GM21723 (cell line): ENCODE measurements around the gene SRP9.
A peak's percentile ranks its signal among the peaks of the same experiment; 100 is the strongest.
"Not testable (repeated sequence)": the region's sequence is repeated elsewhere in the genome, so short reads cannot be mapped to it uniquely, and the experiment has no call there.

Experiments
- ATAC-seq: cut with Tn5 transposase; IDR thresholded peaks from one replicate; pipeline ENCODE4 v1.9.1; 2021; ENCODE audit warnings: mild to moderate bottlenecking, moderate library complexity; ENCODE audit not compliant: unreplicated experiment

Gene SRP9

DNA sequence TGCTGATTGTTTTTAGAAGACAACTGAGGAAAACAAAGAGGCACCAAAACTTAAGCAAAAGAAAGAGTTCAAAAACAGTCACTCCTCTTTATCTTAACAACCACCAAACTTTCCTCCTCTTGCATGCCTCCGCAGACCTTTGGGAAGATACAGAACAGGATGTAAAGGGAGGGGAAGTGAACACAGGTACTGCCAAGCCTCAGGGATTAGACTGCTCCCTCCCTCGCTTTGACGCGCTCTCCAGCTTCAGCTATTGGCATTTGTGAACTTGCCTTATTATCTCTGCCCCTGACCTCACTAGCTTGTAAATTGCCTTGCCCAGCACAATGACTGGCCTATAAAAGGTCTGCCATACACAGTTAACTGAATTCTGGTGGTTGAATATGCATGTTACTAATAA is 4.8 kb upstream of the SRP9 start:
- ATAC-seq = no peak

DNA sequence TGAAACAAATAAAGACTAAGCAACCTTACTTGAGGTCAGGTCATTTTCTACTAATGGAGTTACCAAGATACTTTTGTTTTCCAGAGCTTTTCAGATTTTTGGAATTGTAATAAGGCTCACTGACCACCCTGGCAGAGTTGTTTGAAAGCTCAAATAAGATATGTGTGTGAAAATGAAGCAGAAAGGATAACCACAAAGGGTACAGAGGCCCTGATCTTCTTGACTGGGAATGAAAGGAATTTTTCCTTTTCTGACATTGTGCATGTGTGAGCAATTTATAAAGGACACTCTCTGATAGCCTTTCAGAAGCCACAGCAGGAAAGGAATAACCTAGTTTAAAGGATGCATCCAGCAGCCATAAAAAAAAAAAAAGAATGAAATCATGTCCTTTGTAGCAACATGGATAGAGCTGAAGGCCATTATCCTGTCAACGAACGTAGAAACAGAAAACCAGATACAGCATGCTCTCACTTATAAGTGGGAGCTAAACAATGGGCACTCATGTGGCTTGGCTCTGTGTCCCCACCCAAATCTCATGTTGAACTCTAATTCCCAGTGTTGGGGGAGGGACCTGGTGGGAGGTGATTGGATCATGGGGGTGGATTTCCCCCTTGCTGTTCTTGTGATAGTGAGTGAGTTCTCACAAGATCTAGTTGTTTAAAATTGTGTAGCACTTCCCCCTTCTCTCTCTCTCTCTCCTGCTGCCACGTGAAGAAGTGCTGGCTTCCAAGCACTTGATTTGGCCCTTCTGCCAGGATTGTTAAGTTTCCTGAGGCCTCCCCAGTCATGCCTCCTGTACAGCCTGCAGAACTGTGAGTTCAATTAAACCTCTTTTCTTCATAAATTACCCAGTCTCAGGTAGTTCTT is 3.1 kb upstream of the SRP9 start:
- ATAC-seq = no peak

DNA sequence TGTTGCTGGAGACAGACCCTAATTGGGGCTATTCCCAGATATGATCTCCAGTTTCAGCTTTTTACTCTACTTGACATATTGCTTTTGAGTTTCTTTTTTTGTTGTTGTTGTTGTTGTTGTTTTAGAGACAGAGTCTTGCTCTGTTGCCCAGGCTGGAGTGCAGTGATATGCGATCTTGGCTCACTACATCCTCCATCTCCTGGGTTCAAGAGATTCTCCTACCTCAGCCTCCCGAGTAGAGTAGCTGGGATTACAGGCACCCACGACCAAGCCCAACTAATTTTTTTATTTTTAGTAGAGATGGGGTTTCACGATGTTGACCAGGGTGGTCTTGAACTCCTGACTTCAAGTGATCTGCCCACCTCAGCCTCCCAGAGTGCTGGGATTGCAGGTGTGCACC is 1.3 kb upstream of the SRP9 start:
- ATAC-seq = no peak

DNA sequence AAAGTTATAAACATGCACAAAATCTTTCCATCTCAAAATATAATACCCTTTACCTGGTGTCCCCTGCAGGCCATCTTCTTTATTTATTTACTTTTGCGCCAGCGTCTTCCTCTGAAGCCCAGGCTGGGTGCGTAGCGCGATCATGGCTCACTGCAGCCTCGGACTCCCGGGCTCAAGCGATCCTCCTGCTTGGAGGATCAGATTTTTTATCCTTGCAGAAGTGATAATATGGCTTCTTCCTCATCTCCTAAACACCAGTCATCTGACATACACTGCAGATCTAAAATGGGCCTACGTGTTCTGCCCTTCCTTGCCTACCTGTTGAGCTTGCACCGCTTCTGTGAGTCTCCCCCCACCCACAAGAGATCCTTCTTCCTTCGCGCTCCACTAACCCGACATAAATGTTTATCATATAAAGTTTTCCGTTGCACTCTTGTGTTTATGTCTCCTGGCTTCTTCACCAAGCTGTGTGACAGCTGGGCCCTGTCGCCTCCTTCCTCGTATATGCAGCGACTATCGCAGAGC is 506 bp upstream of the SRP9 start:
- ATAC-seq = peak; percentile 33

DNA sequence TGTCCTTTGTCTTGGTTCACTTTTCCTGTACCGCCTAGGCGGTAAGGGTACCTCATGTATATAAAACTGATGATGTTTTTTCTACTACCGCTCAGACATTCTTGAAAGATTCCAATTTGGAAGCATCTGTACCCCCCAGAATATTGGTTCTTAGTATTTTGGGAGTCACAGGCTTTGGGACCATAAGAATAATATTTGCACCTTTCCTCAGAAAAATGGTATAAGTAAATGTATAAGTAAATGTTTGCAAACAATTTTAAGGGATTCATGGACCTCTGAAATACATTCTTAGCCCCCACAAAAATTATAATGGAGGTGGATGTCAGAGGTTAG is 677 bp downstream of the SRP9 start:
- ATAC-seq = no peak

DNA sequence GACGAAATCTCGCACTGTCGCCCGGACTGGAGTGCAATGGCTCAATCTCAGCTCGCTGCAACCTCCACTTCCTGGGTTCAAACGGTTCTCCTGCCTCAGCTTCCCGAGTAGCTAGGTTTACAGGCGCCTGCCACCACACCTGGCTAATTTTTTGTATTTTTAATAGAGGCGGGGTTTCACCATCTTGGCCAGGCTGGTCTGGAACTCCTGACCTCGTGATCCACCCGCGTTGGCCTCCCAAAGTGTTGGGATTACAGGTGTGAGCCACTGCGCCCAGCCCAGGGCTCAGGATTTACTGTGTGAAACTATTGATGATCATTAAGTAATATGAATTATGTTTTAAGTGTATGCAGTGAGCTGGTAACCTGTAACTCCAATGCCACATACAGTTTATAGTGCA is 1.5 kb downstream of the SRP9 start:
- ATAC-seq = not testable (repeated sequence)

DNA sequence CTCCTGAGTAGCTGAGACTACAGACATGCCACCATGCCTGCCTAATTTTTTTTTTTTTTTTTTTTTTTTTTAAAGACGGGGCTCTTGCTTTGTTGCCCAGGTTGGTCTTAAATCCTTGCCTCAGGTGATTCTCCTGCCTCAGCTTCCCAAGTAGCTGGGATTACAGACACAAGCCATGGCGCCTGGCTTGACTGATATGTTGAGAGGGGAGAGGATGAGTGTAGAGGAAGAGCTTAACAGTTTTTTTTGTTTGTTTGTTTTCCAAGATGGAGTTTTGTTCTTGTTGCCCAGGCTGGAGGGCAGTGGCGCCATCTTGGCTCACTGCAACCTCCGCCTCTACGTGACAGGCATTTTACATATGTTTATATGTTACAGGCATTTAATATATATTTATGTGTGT is 2.5 kb downstream of the SRP9 start:
- no peak for ATAC-seq

DNA sequence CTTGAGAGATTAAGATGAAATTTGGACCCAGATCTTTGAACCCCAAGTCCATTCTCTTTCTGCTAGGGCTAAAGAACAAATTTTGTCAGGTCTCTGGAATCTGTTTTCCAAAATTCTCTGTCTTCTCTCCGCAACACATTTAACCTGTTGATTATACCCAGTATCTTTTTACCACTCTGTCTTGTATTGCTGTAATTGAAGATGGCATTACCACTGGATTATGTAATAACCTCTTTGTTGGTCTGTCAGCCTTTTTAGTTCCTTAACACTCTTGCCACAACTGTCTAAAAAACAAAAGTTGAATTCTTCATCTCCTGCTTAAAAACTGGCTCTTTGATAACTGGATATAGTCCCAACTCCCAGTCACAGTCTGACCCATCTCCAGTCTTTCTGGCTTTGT is 3.0 kb downstream of the SRP9 start:
- no peak for ATAC-seq

DNA sequence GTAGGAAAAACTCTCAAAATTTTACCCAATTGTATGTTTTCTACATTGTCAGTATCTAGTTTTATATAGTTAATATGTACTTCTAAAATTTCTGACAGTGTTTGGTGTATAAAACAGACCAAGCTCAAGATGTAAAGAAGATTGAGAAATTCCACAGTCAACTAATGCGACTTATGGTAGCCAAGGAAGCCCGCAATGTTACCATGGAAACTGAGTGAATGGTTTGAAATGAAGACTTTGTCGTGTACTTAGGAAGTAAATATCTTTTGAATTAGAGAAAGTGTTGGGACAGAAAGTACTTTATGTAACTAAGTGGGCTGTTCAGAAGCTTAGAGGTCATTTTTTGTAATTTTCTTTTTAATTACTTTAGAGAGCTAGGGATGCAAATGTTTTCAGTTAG is 11.5 kb downstream of the SRP9 start:
- ATAC-seq = not testable (repeated sequence)

DNA sequence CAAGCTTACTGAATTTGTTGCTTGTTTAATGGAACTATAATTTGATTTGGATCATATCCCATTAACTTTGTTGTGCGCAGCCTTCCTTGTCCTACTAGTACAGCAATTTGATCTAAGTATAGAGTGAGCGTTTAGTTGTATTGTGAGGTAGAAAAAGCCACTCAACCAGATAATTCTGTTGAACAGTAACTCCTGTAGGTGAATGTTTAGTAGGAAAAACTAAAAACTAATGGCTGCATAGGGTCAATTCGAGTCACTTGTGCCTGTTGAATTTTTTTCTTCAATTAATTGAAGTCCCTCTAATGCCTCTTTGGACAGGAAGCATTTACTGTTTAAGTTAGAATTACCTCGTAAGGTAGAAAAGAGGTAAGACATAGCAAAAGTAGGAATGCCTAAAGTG is 17.3 kb downstream of the SRP9 start:
- ATAC-seq = no peak

DNA sequence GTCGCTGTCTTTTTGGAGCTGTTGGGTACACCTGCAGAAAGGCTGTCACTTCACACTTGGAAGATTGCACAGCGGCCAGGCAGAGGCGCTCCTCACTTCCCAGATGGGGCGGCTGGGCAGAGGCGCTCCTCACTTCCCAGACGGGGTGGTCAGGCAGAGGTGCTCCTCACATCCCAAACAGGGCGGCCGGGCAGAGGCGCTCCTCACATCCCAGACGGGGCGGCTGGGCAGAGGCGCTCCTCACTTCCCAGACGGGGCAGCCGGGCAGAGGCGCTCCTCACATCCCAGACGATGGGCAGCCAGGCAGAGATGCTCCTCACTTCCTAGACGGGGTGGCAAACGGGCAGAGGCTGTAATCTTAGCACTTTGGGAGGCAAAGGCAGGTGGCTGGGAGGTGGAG is 18.5 kb downstream of the SRP9 start:
- ATAC-seq = not testable (repeated sequence)

DNA sequence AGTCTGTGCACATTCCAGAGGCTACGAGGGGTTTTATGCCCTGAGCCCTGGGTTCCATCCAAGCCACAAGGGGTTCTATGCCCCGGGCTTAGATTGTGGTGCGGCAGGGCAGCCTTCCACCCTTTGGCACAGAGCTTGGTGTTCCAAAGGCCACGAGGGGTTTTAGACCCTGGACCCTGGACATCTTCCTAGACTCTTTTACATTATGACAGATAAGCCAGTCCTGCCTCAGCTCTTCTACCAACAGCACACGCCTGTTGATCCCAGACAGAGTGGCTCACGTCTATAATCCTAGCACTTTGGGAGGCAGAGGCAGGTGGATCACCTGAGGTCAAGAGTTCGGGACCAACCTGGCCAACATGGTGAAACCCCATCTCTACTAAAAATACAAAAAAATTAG is 23.5 kb downstream of the SRP9 start:
- not testable (repeated sequence) for ATAC-seq

DNA sequence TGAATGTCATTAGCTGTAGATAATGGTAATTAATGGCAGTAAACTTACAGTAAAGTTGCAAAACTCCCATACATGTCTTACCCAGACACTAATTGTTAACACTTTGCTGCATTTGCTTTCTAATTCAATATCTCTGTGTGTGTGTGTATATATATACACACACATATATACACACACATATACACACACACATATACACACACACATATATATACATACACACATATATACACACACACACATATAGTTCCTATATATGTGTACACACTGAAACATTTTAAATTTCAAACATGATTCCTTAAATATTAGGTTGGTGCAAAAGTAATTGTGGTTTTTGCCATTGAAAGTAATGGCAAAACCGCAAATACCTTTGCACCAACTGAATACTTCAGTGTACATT is 28.6 kb downstream of the SRP9 start:
- ATAC-seq = no peak

DNA sequence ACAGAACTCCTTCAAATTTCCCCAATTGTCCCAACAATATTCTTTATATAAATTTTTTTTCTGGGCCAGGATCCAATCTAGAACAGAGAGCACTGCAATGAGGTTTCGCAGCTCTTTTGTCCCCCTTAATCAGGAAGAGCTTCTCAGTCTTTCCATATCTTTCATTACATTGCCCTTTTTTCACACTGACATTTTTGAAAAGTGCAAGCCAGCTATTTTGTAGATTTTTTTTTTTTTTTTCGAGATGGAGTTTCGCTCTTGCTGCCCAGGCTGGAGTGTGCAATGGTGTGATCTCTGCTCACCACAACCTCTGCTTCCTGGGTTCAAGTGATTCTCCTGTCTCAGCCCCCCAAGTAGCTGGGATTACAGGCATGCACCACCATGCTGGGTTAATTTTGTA is 29.1 kb downstream of the SRP9 start:
- ATAC-seq = not testable (repeated sequence)

DNA sequence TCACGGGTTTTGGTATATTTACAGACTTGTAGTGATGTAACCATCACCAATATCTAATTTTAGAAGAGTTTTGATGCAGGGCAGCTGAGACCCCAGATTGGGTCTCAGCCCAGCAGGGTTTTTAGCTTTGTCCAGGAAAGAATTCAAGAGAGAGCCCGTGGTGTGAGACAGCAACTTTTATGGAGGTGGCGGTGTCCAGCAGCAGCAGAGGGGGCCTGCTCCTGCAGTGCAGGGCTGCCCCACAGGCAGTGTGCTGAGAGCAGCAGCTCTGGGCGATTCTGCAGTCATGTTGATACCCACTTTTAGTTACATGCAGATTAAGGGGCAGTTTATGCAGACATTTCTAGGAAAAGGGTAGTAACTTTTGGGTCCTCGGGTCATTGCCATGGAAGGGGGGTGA is 30.5 kb downstream of the SRP9 start:
- ATAC-seq = no peak

DNA sequence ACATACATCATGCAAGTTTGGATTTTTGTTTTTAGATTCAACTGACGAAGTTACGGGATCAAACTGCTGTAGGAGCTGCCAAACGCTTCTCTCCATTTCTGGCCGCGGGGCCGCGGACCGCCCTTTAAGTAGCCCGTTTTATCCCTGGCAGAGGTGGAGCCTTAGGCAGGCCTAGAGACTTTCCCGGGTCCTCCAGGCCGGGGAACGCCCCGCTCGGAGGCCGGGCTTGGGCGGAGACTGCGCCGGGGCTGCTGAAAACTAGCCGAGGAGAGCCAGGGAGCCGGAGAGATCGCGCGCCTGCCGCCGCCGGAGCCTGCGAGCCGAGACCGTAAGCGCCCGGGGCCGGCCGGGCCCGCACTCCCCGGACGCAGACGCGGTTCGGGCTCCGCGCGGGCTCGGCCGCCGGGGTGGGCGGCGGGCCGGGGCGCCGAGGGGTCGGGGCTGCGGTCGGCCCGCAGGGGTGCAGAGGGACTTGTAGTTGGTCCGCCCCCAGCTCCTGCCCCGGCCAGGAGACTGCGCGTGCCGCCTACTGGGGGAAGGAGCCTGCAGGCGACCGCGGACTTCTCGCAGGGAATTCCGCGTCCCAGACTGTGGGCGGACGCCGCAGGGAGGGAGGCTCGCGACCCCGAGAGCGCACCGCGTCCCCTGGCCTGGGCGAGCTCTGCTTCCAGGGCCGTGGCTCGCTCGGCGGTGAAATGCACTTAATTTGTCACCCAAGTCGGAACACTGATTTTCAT is 32.4 kb downstream of the SRP9 start, which contains the start of gene EPHX1:
Gene EPHX1 (plus strand): TSS at position 283 of the 737 bp plus-strand sequence. CDS start 18,606 bp downstream, outside the sequence.
- peak; percentile 99 for ATAC-seq

DNA sequence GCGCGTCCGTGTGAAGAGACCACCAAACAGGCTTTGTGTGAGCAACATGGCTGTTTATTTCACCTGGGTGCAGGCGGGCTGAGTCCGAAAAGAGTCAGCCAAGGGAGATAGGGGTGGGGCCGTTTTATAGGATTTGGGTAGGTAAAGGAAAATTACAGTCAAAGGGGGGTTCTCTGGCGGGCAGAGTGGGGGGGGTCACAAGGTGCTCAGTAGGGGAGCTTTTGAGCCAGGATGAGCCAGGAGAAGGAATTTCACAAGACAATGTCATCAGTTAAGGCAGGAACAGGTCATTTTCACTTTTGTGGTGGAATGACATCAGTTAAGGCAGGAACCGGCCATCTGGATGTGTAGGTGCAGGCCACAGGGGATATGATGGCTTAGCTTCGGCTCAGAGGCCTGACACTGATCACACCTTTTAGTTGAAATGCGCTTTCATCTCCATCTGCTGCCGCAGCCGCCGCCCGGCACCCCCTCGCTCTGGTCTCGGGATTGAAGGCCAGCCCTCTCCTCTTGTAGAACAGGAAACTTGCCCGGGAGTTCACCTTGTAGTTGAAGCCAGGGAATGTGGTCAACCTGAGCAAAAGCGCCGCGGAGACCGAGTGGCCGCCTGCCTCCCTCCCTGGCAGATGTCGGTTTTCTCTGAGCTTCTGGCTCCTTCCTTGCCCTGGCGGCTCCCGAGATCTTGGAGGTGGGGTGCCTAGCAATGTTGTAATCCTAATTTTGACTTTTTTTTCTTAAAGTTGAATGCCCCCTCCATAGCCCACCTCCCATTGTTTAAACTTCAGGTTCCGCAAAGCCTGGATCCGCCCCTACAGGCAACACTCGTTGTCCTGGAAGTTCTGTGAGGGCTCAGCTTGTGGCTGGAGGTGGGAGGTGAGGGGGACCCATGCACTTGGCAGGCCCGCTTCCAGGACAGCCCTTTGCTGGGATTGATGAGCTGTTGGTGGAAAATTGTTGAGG is 33.2 kb downstream of the SRP9 start:
- ATAC-seq = not testable (repeated sequence)

DNA sequence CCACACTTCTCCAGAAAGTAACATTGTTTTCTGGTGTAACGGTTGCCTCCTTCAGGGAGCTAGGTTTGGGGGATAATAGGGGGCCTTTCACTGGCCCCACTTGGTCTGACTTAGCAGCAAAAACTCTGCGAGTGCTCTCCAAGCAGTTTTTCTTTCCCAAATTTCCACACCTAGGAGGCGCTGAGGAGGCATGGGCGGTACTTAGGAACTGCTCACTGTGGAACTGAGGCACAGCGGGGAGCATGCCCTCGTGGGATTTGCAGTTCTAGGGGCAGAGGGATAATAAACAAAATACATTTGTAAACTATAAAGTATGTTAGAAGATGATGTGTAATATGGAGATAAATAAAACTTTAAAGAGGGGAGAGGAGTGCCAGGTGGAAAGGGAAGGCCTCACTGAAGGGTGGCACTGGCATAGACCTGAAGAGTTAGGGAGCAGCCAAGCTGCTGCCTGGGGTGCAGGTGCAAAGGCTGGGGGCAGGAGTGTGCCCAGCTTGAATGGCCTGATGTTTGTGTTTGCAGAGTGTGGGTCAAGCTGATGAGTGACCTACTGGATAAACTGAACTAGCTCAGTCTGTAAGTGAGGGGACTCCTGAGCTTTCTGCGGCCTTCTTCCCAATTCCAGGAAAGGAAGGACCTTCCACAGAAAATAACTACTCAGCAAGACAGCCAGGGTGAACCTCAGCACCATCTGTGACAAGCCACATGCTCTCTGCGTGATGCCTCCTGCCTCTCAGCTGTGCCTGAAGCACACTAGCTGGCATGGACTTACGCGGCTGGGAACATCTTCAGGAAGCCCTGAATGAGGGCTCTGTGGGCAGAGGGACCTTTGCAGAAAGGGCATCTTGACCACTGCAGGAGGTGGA is 34.2 kb downstream of the SRP9 start:
- no peak for ATAC-seq

DNA sequence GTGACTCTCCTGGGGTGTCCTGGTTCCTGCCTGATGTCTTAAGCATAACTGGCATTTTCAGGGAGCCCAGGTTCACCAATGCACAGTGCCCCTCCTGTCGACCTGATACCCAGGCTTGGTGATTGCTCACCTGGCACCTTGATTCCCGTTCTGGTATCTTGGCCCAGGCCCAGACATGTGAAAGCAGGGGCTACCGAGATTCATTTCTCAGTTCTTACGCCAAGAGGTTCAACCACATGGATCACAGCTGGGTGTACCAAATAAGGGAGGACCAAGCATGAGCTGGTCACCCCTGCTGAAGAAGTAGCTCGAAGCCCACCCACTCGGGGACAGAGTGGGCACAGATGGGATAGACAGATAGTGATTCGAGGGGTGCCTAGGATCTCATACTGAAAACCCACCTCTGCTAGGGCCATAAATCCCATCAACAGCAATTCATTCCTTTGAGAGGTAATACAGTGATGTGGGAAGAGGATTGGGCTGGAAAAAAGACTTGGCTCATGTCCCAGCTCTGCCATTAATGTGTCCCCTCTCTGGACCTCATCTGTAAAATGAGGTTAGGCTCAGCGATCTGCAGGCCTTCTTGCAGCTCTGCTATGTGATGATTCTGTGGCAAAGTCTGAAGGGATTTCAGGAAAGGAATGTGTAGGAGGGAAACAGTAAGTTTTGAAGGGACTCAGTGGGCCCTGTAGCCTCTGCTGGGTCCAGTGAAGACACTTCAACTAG is 35.0 kb downstream of the SRP9 start:
- ATAC-seq = no peak
